Right renal cortex interstitium (tissue), 3 donors: ENCODE measurements around the gene CFAP77. TPM values are rescaled to one million over a fixed set of nuclear protein-coding genes. Genes with fewer than 3 reads are reported as not detected.

Experiments used
- DNase-seq, 3 donors: peaks; one replicate each; pipeline ENCODE4 v3.0.0-alpha.2; 2013; ENCODE audit warnings: low read depth in 3 of 3, low spot score in 2 of 3
- polyA plus RNA-seq, 3 donors: library from polyadenylated mRNA; unstranded; fragments of 120-200 nt; gene quantifications; one replicate each; pipeline ENCODE4 v1.2.1, GENCODE V29; 2013; ENCODE audit not compliant: insufficient read length in 3 of 3

The CFAP77 gene
- polyA plus RNA-seq, 3 donors = 0.64 to 0.94 (median 0.91) TPM

DNA sequence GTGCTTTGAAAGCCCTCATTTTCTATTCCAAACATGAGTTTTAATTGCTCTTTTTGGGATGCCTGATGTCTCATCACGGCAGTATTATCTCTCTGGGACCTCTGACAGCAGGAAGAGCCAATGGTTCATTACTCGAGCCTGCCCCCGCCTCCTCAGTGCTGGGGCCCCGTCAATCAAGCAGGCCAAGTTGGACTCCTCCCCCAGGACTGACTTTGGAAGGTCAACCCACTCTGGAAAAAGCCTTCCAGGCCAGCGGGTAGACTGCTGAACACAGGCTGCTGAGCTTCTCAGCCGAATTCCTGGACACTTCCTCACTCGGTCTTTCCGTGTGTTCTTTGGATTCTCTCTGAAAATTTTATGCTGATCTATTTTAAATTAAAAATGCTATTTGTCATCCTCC is 162.9 kb downstream of the CFAP77 start:
- no peak for DNase-seq

DNA sequence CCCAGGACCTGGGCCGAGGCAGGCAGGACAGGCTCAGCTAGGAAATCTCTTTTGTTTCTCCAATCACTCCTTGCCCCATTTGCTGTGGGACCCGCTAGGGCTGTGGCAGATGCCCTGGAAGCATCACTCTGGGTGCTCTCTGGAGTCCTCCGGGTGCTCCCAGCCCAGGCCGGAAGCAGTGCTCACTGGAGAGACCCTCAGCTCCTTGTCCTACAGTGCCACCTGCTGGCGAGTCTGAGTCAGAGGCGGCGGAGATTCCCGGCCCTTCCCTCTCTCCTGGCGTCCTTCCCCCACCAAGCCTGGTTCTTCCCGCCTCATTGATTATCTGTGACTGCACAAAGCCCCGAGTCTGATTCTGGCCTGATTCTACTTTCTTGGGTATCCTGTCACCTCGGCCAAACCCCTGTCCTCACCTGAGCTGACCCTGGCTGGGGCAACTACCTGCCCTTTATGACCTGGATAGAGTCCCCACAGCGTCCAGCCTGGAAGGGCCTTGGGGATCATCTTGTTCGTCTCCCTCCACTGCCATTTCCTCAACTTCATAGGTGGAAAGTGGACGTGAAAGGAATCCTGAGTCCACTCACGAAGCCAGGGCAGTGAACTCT is 165.1 kb downstream of the CFAP77 start:
- peak in 1 of 3 donors; percentile 54 for DNase-seq

- DNase-seq = no peak
These were observed 165.8 kb downstream of the CFAP77 start for GRCh38 chr9:132575811-132576210.

GRCh38 chr9:132577119-132577518 is 167.1 kb downstream of the CFAP77 start:
- no peak for DNase-seq

DNA sequence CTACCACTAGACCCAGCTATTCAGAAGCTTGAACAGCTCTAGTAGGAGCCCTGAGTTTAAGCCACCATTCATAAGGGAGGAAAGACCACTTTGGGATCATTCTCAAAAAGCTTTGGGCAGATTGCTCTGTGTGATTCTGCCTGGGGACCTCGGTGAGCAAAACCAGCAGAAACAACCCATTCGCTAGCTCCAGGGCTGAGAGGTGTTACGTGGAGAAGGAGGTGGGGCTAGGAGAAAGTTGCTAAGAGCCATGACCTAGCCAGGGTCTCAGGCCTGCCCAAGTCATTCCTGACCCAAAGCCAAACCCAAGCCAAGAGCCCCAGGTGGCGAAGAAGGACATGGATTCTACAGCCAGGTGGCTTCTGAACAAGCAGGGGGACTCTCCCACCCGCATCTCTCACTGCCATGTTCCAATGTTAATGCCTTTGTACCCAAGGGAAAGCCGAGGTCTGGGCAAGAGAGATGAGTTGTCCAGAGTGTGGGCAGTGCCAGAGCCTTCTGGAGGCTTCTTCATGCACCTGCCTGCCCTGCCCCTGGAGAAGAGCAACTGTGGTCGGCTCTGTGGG is 168.4 kb downstream of the CFAP77 start:
- DNase-seq = no peak

DNA sequence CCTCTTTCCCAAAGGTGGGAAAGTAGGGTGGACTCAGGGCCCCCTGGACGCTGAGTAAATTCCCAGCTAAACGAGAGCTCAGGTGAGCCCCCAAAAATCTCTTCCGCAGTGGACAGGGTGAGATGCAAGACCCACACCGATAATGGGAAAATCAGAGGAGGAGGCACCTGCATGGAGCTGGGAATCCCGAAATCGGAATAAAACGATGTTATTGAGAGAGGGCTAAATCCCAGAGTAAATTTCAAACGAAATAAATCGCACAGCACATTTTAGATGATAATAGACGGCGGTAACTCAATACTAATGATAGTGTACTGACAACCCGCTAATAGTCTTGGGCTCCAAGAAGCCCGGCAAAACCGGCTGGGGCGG is 169.4 kb downstream of the CFAP77 start:
- no peak for DNase-seq

- DNase-seq = no peak
These were observed 172.3 kb downstream of the CFAP77 start, which contains the start of gene BARHL1 for GRCh38 chr9:132582276-132582785. TSS of gene BARHL1 (plus strand) at chr9:132582606. CDS start at chr9:132582798, 192 bp downstream.

GRCh38 chr9:132582786-132583583 is 173.0 kb downstream of the CFAP77 start:
- DNase-seq = no peak

DNA sequence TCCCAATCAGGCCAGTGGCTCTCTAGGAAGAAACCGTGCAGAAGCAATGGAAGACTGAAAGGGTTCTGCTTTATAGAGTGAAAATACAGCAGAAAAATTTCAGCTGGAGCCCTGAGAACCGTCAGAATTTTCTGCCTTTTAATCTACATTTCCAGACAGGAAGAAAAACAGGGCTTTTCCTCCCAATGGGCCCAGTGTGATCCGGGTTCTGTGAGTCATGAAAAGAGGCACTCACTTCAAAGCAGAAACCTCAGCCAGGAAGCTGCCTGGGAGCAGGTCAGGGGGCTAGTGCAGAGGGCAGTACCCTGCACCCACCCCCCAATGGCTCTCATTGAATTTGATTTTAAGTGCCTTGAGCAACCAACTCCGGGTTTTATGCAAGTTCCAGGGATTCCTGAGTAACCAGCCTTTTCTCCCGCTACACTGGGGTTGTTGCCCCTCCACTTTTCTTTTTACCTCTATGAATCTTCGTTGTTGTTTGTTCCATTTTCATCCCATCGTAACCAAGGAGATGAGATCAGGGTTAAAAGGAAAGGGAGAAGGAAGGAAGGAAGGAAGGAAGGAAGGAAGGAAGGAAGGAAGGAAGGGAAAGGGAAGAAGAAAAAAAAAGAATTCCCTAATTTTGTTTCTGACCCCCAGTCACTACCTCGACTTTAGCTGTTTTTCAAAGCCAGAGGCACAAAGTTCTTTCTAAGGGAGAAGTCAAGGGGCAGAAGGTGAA is 173.7 kb downstream of the CFAP77 start:
- DNase-seq = no peak

GRCh38 chr9:132584601-132585560 is 174.9 kb downstream of the CFAP77 start:
- no peak for DNase-seq

- no peak for DNase-seq
These were observed 176.2 kb downstream of the CFAP77 start for GRCh38 chr9:132585954-132586829.

DNA sequence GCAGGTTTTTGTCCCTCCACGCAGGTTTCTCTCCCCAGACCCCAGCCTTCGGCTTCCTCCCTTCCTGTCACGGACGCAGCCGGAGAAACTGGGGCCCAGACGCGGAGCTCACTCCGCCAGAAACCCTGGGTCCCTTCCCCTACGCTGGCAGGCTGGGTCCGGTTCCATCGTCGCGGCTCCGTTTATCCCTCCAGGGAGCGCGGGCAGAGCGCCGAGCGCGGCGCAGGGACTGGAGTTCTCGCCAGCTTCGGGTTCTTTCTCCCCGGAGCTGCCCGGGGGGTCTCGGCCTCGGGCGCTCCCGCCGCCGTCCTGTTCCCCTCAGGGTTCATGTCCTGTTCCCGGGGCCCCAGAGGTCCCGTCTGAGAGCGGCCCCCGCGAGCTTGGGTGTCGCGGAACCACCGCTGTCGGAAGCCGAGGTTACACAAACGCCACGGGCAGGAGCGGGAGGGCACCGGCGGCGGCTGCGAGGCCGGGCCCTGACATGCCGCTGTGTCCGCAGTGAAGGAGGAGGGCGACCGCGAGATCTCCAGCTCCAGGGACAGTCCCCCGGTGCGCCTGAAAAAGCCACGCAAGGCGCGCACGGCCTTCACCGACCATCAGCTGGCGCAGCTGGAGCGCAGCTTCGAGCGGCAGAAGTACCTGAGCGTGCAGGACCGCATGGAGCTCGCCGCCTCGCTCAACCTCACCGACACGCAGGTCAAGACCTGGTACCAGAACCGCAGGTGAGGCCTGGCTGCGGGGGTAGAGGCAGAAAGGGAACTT is 177.0 kb downstream of the CFAP77 start:
- DNase-seq = no peak

- no peak for DNase-seq
These were observed 177.6 kb downstream of the CFAP77 start for GRCh38 chr9:132587592-132587955.

DNA sequence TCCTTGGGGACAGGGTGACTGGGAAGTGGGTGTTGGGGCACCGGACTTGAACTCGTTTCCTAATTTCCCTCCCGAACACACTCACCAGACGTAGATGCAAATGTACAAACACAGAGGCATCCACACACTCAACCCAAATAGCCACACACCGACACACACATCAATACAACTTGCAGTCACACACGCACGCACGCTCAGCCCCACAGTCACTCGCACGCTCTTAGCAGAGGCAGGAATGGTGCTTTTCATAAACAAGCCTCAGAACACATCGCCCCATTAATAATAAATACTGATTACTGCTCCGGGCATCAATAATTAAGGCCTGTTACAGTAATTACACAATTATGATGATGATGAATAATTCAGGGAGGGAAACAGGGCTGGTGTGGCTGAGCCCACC is 178.1 kb downstream of the CFAP77 start:
- no peak for DNase-seq

DNA sequence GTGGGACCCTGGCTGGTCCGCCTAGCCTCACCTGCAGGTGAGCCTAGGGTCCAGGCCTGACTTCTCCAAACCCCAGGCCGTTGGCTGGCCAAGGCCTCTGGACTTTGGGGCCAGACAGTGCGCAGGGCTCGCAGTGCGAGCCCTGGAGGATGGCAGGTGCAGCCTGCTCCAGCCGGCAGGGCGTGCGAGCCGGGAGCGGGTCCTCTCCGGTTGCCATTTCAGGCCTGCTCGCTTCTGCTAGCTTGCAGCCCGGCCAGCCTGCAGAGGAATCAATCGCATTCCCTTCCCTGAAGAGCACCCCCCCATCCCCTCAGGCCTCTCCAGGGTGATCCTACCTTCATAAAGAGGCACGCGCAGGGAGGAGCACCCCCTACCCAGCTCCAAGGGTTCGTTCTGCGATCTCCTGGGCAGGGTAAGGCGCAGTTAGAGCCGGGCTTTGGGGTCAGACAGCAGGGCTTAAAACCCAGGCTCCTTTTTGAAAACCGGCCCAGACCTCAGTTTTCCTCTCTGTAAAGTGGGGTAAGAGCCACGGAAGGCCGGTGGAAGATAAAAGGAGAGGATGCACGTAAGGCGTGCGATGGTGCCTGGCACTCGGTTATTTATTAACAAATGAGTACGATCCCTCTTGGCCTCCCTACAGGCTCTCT is 178.6 kb downstream of the CFAP77 start:
- DNase-seq = no peak

DNA sequence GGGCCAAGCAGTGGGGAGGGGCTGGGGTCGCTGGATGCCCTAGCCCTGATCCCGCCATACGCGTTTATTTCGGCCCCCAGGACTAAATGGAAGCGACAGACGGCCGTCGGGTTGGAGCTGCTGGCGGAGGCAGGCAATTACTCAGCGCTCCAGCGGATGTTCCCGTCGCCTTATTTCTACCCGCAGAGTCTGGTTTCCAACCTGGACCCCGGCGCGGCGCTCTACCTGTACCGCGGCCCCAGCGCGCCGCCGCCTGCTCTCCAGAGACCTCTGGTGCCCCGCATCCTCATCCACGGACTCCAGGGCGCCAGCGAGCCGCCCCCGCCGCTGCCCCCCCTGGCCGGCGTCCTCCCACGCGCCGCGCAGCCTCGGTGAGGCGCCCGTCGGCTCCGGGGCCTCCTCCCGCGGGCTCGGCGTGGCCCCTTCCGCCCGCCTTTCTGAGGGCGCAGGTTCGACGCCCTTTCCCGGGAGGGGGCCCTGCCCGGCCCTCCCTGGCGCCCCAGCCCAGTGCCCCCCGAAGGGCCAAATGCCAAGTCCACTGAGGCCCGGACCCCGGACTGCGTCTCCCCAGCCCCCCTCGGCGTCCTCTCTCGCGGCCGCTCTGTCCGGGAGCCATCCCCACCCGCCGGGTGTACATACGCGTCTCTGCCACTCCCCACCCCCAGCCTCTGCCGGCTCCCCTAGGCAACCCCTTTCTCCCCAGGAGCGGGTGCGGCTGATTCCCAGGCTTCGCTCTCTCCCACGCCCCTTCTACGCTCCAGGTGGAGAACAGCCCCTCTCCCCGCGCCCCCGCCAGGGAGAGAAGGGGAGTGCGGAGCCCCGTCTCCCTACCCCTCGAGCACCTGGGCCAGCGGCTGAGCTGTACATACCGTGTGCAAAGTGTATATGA is 179.4 kb downstream of the CFAP77 start:
- no peak for DNase-seq

DNA sequence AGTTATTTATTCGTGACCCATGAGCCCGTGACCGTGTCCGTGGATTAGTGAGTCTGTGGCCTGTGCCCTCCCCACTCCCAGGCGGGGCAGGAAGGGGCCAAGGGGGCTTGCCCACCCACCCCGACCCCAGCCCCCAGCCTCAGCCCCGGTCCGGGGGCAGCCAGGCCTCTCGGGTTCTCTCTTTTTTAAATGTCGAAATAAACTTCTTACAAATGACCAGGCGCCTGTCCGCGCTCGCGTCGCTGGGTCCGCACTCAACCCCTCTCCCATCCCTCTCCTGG is 180.0 kb downstream of the CFAP77 start:
- no peak for DNase-seq
